Activated CD4-positive, alpha-beta memory T cell treated with anti-CD3 and anti-CD28 coated beads, Interleukin-2, amount 10 ng/mL, durations not matched to agents 7 days and 5 days (primary cell): ENCODE data around the gene PTGS1. TPM values are rescaled to one million over a fixed set of nuclear protein-coding genes. Genes with fewer than 3 reads are reported as not detected.

ENCODE experiments used
- CTCF ChIA-PET: fragments of 350-600 bp; sonication (Branson Sonifier 250); formaldehyde crosslinking; loops from one replicate; lab custom pipeline; 2021; ENCODE audit warnings: antibody characterized with exemption, inconsistent platforms; lab: Charles Lee
- POLR2A ChIA-PET: fragments of 350-600 bp; sonication (Branson Sonifier 250); formaldehyde crosslinking; loops from one replicate; lab custom pipeline; 2021; ENCODE audit warnings: antibody characterized with exemption; lab: Charles Lee
- DNase-seq: peaks from one replicate; pipeline ENCODE4 v3.0.0-alpha.2; 2020
- H3K27ac Mint-ChIP-seq: one replicate; pipeline ENCODE4 v1.8.0; 2021; ENCODE audit warnings: mild to moderate bottlenecking, mixed read lengths
- H3K27me3 Mint-ChIP-seq: one replicate; pipeline ENCODE4 v1.8.0; 2021; ENCODE audit warnings: mixed read lengths
- H3K36me3 Mint-ChIP-seq: one replicate; pipeline ENCODE4 v1.8.0; 2021; ENCODE audit warnings: low read depth, mixed read lengths
- H3K4me1 Mint-ChIP-seq: one replicate; pipeline ENCODE4 v1.8.0; 2021; ENCODE audit warnings: mixed read lengths
- H3K4me3 Mint-ChIP-seq: one replicate; pipeline ENCODE4 v1.8.0; 2021; ENCODE audit warnings: mild to moderate bottlenecking, mixed read lengths
- H3K9me3 Mint-ChIP-seq: one replicate; pipeline ENCODE4 v1.8.0; 2021; ENCODE audit warnings: mixed read lengths
- total RNA-seq, 2 experiments: library from RNA; stranded (reverse); gene quantifications; one replicate each; pipeline ENCODE4 v1.2.3, GENCODE V29; 2021

PTGS1 gene
- total RNA-seq, 2 experiments from 2014 or later, result 0.08 to 0.20 TPM

DNA sequence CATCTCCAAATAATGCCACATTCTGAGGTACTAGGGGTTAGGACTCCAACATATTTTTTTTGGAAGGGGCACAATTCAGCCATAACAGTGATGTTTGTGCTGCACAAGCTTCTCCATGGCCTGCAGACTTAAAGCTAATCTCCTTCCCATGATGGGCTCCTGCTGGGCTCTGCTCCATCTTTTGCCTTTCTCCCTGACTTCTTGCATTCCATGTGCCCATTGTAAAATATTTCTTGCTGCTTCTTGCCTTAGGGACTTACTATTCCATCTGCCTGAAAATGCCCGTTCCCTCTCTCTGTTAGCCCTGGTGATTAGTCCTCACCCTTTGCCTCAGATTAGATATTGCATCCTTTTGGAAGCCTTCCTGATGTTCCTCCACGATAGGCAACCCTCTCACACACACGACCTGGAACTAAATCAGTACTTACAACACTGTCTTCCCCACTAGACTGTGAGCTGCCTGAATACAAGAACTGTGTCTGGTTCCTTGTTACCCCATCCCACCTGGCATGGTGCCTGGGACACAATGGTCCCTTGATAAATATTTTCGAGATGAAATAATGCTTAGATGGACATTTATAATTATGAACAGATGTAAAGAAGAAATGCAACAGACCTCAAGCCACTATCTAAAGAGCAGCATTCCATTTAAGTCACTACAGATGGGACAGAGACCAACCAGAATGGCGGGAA, 73.4 kb downstream of the PTGS1 start:
- CTCF ChIA-PET, result no interaction called here
- no peaks in the 10 kb centered on the region for H3K36me3 Mint-ChIP-seq
- no peak for DNase-seq

More for the DNA sequence above, 73.4 kb downstream of the PTGS1 start:
- no peaks in the 10 kb centered on the region for H3K4me1 Mint-ChIP-seq
- no peak overlapping the region for H3K27ac Mint-ChIP-seq
- H3K4me3 Mint-ChIP-seq, result no peak overlapping the region
- peaks cover 32% of the 10 kb centered on the region for H3K27me3 Mint-ChIP-seq
- no peaks in the 10 kb centered on the region for H3K9me3 Mint-ChIP-seq
- POLR2A ChIA-PET, result no interaction called here

Other genes with a start within 250 kb of the PTGS1 start
- gene NDUFA8, start 211.2 kb upstream of the PTGS1 start, total RNA-seq, result 10 to 100 TPM; 36.1 to 37.0 TPM
- not detected for gene MORN5, start 211.1 kb upstream of the PTGS1 start, total RNA-seq
- gene LHX6, start 142.1 kb upstream of the PTGS1 start, total RNA-seq, result not detected
- gene RBM18, start 106.2 kb upstream of the PTGS1 start, total RNA-seq, result 10 to 100 TPM; 21.6 to 25.6 TPM
- gene MRRF, start 106.1 kb upstream of the PTGS1 start, total RNA-seq, result 10 to 100 TPM; 27.0 to 29.2 TPM
- not detected for gene OR1J1, start 106.9 kb downstream of the PTGS1 start, total RNA-seq
- gene OR1J2, start 139.8 kb downstream of the PTGS1 start, total RNA-seq, result not detected
- gene OR1J4, start 148.1 kb downstream of the PTGS1 start, total RNA-seq, result not detected
- gene OR1N1, start 156.3 kb downstream of the PTGS1 start, total RNA-seq, result not detected
- not detected for gene OR1N2, start 182.1 kb downstream of the PTGS1 start, total RNA-seq
- not detected for gene OR1L8, start 212.4 kb downstream of the PTGS1 start, total RNA-seq
- gene OR1Q1, start 243.7 kb downstream of the PTGS1 start, total RNA-seq, result not detected